Mesothelial cell of epicardium (in vitro differentiated cells): Measurements from ENCODE around the gene ATP8A1. TPM values are rescaled to one million over a fixed set of nuclear protein-coding genes. Genes with fewer than 3 reads are reported as not detected.

Source experiments
- DNase-seq, 2 experiments: peaks; one replicate each; pipeline ENCODE4 v3.0.0; 2021; ENCODE audit warnings: low spot score in 2 of 2; ENCODE audit not compliant: unreplicated experiment in 2 of 2
- H3K27ac Mint-ChIP-seq: 2 replicates; pipeline ENCODE4 v1.8.0; 2021; ENCODE audit warnings: mixed read lengths
- H3K27me3 Mint-ChIP-seq: 2 replicates; pipeline ENCODE4 v1.8.0; 2021; ENCODE audit warnings: low read depth, mixed read lengths
- H3K36me3 Mint-ChIP-seq: 2 replicates; pipeline ENCODE4 v1.8.0; 2021; ENCODE audit warnings: mixed read lengths
- H3K4me1 Mint-ChIP-seq: 2 replicates; pipeline ENCODE4 v1.8.0; 2021; ENCODE audit warnings: mixed read lengths
- H3K4me3 Mint-ChIP-seq: 2 replicates; pipeline ENCODE4 v1.8.0; 2021; ENCODE audit warnings: mild to moderate bottlenecking, moderate library complexity, mixed read lengths
- H3K9me3 Mint-ChIP-seq: 2 replicates; pipeline ENCODE4 v1.8.0; 2021; ENCODE audit warnings: mixed read lengths
- CTCF ChIP-seq: fragments of 200-600 bp; sonication (generic); IDR thresholded peaks from one replicate; pipeline ENCODE4 v1.5.0; 2021; ENCODE audit warnings: antibody characterized with exemption; ENCODE audit not compliant: unreplicated experiment
- total RNA-seq: library from RNA; stranded (reverse); gene quantifications from 3 replicates; pipeline ENCODE4 v1.2.1, GENCODE V29; 2021

Gene ATP8A1
- total RNA-seq, 1 donor from 2014 or later: 15.7 TPM

DNA sequence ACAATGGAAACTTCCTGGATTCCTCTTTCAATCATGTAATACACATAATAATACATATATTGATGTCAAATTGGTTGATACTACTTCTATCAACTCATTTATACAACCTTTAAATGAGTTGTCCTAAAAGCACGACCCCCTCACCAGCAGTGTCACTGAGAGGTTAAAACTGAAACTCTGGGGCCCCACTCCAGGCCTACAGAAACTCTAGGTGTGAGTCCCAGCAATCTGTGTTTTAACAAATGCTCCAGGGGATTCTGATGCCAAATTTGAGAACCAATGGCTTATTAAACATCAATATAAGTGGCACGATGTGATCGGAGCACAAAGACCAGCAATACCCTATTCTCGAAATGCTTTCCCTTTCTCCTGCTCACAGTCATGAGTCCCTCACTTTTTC lies 47.9 kb downstream of the ATP8A1 start:
- Mint-ChIP-seq H3K27ac (no peak overlapping the region), H3K9me3 (no peaks in the 10 kb centered on the region), H3K27me3 (no peaks in the 10 kb centered on the region), H3K4me1 (no peaks in the 10 kb centered on the region), H3K36me3 (no peaks in the 10 kb centered on the region), H3K4me3 (no peak overlapping the region)
- DNase-seq: no peak
- no peak for TF ChIP-seq CTCF

DNA sequence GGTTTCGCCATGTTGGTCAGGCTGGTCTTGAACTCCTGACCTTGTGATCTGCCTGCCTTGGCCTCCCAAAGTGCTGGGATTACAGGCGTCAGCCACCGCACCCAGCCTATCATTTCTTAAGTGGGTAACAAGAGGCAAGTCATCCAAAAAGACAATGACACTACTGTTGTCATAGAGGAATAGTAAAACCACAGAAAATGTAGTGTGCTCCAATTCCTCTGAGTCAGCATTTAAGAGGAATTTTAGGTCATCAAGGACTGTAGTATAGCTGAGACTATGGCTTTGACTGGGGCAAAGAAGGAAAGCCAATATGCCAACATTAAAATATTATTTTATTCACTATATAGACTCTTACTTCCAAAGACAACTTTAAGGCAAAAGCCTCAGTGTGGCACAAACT lies 48.4 kb downstream of the ATP8A1 start:
- no peak for TF ChIP-seq CTCF
- H3K27me3 Mint-ChIP-seq: no peaks in the 10 kb centered on the region
- H3K9me3 Mint-ChIP-seq: no peaks in the 10 kb centered on the region
- no peak overlapping the region for H3K4me3 Mint-ChIP-seq
- no peaks in the 10 kb centered on the region for H3K4me1 Mint-ChIP-seq
- no peak for DNase-seq
- no peak overlapping the region for H3K27ac Mint-ChIP-seq
- H3K36me3 Mint-ChIP-seq: no peaks in the 10 kb centered on the region

DNA sequence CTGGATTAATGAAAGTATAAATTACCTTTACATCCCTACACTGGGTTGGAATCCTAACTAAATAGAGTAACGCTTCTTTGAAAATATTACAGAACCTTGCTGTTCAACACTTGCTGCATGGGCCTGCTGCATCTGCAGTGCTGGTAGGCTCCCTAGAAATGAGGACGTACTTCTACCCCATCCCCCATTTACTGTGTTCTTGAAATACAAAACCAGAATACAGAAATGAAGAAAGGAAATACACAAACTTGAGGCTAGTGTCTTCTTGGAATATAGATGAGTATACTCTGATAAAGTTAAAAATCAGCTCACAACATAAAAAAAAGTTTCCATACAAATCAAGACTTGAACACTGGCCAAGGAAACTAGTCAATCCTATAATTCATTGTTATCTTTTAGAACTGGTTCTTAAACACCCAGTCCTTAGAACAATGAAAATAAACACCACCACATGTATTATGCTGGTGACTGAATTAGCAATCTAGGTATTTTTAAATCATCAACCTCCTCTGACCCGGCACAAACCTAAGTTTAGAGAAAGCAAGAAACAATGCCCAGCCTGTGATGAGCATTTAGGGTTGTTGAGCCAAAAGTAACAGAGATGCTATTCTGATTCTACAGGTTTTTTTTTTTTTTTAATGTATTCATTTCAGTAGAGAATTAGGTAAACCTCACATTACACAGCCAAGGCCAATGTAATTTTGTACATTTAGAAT lies 49.7 kb downstream of the ATP8A1 start:
- Mint-ChIP-seq H3K4me3 (no peak overlapping the region), H3K9me3 (no peaks in the 10 kb centered on the region), H3K36me3 (no peaks in the 10 kb centered on the region), H3K27ac (no peak overlapping the region), H3K27me3 (no peaks in the 10 kb centered on the region), H3K4me1 (no peaks in the 10 kb centered on the region)
- no peak for DNase-seq
- TF ChIP-seq CTCF: no peak

- no peak overlapping the region for H3K4me3 Mint-ChIP-seq
- DNase-seq: no peak
- no peaks in the 10 kb centered on the region for H3K27me3 Mint-ChIP-seq
- H3K27ac Mint-ChIP-seq: no peak overlapping the region
- no peaks in the 10 kb centered on the region for H3K9me3 Mint-ChIP-seq
- TF ChIP-seq CTCF: no peak
- H3K4me1 Mint-ChIP-seq: no peaks in the 10 kb centered on the region
- no peaks in the 10 kb centered on the region for H3K36me3 Mint-ChIP-seq
These were observed 51.6 kb downstream of the ATP8A1 start for GRCh38 chr4:42605264-42605663.

- Mint-ChIP-seq H3K27ac (no peak overlapping the region), H3K4me3 (no peak overlapping the region), H3K36me3 (no peaks in the 10 kb centered on the region), H3K4me1 (no peaks in the 10 kb centered on the region), H3K27me3 (no peaks in the 10 kb centered on the region), H3K9me3 (no peaks in the 10 kb centered on the region)
- no peak for TF ChIP-seq CTCF
- no peak for DNase-seq
These were observed 53.0 kb downstream of the ATP8A1 start for GRCh38 chr4:42603862-42604261.

DNA sequence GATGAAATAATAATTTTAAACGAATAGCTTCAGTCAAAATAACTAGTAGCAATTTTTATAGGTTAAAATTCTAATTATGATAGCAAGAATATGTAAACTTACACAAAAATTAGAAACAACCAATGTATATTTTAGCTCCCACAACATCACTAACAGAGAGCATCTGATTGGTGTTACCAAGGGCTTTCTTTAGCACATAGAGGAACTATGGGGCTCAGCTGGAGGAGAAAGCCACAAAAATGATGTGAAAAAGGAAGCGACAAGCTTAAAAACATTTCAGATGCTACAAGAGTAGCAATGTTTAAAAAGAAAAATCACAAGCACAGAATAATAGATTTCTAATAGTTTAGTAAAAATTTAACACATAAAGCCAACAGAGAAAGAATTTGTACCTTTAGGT lies 56.3 kb downstream of the ATP8A1 start:
- no peak overlapping the region for H3K4me3 Mint-ChIP-seq
- no peak overlapping the region for H3K27ac Mint-ChIP-seq
- no peak for DNase-seq
- no peaks in the 10 kb centered on the region for H3K27me3 Mint-ChIP-seq
- no peak for TF ChIP-seq CTCF
- no peaks in the 10 kb centered on the region for H3K36me3 Mint-ChIP-seq
- no peaks in the 10 kb centered on the region for H3K9me3 Mint-ChIP-seq
- no peaks in the 10 kb centered on the region for H3K4me1 Mint-ChIP-seq
